SKM-1 (cell line): ENCODE measurements around the gene C6orf132.

Source experiments
- DNase-seq: peaks from one replicate; lab custom pipeline; 2025; ENCODE audit not compliant: unreplicated experiment; lab: John Stamatoyannopoulos, UW

C6orf132 gene

DNA sequence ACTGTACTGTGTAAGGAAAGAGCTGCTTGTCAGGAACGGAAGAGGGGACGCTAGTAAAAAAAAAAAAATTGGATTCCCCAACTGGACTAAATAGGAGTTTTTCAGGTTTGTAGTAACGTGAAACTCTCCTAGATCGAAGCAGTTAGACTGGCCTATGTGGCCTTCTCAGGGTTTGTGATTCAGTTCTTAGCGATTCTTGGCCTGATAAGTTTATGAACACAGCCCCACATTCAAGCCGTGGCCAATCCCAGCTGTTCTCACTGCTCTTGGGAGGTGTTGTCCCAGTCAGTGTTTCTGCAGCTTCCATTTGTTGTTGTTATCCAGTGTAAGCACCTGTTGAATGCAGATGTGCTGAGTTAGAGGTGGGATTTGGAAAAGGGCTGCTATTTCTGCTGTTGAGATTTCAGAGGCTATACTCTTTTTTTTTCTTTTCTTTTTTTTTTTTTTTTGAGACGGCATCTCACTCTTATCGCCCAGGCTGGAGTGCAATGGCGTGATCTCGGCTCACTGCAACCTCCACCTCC lies 62.4 kb downstream of the C6orf132 start:
- DNase-seq: no peak

- DNase-seq: no peak
These were observed 64.0 kb downstream of the C6orf132 start for GRCh38 chr6:42078386-42078785.

DNA sequence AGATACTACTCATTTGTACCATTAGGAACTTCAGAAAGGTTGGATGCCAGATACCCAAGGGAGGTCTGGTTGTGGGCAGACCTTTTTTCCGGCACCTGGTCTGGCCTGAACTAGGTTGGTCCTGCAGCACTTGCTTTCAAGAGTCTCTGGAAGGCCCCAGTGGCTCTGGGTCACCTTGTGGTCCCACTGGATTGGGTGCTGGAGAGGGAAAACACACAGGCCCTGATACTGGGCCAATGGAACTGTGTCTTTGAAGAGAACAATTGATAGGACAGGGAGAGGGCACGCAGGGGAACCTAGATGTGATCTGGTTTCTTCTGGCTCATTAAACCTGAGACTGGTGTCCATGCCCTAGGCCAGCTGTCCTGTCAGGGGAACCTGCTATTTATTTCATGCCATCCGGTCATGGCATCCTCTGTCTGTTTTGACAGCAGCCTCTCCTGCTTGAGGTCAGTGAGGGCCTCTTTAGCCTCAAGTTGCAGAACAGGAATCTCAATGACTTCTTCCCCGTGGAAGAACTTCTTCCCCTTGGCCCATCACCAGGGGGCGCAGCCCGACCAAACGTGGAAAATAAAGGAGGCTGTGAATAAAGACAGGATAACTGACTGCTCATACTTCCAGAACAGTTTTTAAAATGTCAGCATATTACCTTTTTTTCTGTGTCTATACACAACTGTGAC lies 67.1 kb downstream of the C6orf132 start:
- DNase-seq: peak; percentile 57

GRCh38 chr6:42073287-42073686 lies 69.1 kb downstream of the C6orf132 start:
- DNase-seq: no peak

DNA sequence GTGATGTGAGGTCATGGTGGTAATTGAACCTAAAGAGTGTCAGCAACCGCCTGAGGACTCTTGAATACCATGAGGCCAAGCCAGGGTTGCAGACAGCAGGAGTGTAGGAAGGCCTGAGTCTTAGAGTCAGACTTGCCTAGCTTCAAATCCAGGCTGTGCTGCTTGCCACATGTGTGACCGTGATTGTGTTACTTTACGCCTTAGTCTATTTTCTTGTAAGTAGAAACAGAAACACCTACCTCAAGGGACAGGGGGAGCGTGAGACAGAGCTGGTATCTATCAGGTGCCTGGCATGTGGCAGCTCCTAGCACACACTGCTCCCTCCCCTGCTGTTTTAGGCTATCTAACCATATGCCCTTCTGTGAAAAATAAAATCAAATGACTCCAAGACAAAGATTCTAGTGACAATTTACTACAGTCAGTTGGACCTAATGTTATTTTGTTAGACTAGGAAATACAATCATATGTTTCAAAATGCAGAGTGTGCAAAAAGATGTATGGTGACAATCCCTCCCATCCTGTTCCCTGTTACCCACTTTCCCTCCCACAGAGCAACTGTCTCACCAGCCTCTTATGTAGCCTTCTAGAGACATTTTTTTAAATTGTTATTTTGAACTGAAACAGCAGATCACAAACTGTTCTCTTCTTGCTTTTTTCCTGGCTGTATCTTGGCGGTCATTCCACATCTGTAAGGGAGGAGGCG lies 70.4 kb downstream of the C6orf132 start:
- DNase-seq: no peak

DNA sequence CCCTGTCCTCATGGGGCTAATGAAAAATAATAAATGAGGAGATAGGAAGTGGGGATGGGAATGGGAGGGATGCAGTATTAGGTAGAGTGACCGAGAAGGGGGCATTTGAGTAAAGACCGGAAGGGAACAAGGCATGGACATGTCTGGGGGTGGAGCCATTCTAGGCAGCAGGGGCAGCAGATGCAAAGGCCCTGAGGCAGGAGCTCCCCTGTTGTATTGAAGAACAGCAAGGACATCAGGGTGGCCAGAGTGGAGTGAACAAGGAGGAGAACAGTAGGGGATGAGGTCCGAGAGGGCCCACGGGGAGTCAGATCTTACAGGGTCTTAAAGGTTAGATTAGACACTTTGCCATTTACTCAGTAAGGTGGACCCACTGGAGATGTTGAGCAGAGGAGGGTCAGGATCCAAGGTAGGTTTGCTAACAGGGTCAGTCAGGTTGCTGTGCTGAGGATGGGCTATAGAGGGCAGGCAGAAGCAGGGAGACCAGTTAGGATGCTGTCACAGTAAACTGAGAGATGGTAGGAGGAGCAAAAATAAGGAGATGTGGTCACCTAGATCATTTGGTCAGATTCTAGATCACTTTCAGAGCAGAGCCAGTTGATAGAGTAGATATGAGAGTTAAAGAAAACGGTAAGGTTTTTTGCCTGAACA lies 73.4 kb downstream of the C6orf132 start:
- no peak for DNase-seq

- no peak for DNase-seq
These were observed 74.2 kb downstream of the C6orf132 start for GRCh38 chr6:42068173-42068572.

DNA sequence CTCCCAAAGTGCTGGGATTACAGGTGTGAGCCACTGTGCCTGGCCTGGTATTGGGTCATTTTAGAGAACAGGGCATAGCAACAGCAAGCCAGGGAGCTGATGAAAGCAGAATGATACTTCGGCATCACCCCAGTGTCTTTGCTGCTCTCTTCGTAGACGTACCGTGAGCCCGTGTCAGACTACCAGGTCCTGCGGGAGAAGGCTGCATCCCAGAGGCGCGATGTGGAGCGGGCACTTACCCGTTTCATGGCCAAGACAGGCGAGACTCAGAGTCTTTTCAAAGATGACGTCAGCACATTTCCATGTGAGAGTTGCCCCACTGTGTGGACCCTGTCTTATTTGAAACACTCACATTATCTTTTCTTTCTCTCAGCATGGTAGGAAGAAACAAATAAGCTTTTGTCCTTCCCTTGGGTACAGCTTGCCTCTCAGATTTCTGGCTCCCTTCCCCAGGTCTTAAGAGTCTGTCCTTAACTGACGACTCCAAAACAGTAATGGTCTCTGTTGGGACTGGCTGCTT lies 76.2 kb downstream of the C6orf132 start:
- DNase-seq: no peak

DNA sequence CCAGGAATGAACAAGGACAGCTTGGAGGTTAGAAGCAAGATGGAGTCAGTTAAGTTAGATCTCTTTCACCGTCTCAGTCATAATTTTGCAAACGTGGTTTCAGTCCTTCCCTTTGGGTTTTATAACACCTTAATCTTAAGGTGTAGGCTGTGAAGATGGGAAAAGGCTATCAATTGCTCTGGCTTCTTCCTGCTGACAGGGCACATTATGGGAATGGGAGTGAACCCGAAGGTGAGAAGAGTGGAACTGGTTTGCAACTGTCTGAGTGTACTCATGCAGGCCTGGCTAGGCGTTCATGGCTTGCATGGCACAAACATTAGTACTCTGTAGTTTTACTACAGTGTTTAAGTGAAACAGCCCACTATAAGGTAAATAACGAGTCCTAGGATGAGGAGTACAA lies 82.7 kb downstream of the C6orf132 start:
- no peak for DNase-seq

- no peak for DNase-seq
These were observed 88.8 kb downstream of the C6orf132 start for GRCh38 chr6:42053601-42054000.

- no peak for DNase-seq
These were observed 91.2 kb downstream of the C6orf132 start for GRCh38 chr6:42051268-42051653.
